ENCODE data around the gene VWA8.
"Not testable (repeated sequence)": the region's sequence is repeated elsewhere in the genome, so short reads cannot be mapped to it uniquely, and the experiment has no call there.

VWA8 gene

GRCh38 chr13:41765813-41766212, 195.1 kb downstream of the VWA8 start:
- H3K4me3 ChIP-seq (ENCODE audit: low read length) = no peak overlapping the region
- H3K4me1 ChIP-seq (ENCODE audit: control insufficient read depth, insufficient read depth, low read length) = peaks cover 9% of the 10 kb centered on the region
- no peaks in the 10 kb centered on the region for H3K36me3 ChIP-seq (ENCODE audit: control insufficient read depth, insufficient read depth, low read length, severe bottlenecking)
- no peaks in the 10 kb centered on the region for H3K27me3 ChIP-seq (replicated peaks; ENCODE audit: control insufficient read depth, insufficient read depth, low read length)
- no peak for DNase-seq (ENCODE audit: low read depth)
- H3K9me3 ChIP-seq (ENCODE audit: control insufficient read depth, low read length) = no peaks in the 10 kb centered on the region
- no peak overlapping the region for H3K9ac ChIP-seq (ENCODE audit: low read length)

DNA sequence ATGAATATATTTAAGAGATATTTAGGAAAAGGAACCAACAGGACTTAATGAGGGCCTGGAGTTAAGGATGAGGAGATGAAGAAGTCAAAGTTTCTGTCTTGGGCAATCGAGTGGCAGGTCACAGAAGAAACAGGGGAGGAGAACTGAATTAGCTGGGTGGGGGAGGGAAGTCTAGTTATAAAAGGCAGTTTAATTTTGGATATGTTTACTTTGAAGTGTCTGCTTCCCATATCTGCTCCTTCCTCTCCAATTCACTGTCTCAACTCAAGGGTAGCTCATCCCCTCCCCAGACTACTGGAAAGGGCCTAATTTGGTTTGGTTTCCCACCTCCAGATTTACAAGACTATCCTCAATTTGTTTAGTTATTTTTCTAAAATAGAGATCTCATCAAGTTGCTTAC, 195.9 kb downstream of the VWA8 start:
- H3K9me3 ChIP-seq (ENCODE audit: control insufficient read depth, low read length) = no peaks in the 10 kb centered on the region
- DNase-seq (ENCODE audit: low read depth) = no peak
- H3K4me1 ChIP-seq (ENCODE audit: control insufficient read depth, insufficient read depth, low read length) = peaks cover 9% of the 10 kb centered on the region
- peaks cover 1% of the 10 kb centered on the region for H3K36me3 ChIP-seq (ENCODE audit: control insufficient read depth, insufficient read depth, low read length, severe bottlenecking)
- H3K27me3 ChIP-seq (replicated peaks; ENCODE audit: control insufficient read depth, insufficient read depth, low read length) = no peaks in the 10 kb centered on the region
- no peak overlapping the region for H3K9ac ChIP-seq (ENCODE audit: low read length)
- no peak overlapping the region for H3K4me3 ChIP-seq (ENCODE audit: low read length)

DNA sequence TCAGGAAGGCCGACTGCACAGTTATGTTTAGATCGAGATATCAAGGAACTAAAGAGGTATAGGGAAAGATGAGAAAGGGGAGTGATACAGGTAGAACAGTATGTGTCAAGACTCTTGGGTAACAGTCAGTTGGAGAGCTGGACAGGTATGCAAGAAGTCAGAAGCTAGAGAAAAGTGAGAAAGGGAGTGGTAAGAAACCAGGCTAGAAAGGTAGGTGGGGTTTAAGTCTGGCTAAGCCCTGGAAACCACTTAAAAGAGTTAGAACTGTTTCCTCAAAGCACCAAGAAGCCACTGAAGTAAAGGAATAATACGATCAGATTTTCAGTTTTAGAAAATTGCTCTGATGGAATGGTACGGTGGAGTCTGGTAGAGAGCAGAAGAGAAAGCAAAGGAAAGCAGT, 196.4 kb downstream of the VWA8 start:
- H3K9me3 ChIP-seq (ENCODE audit: control insufficient read depth, low read length) = no peaks in the 10 kb centered on the region
- H3K36me3 ChIP-seq (ENCODE audit: control insufficient read depth, insufficient read depth, low read length, severe bottlenecking) = peaks cover 6% of the 10 kb centered on the region
- H3K27me3 ChIP-seq (replicated peaks; ENCODE audit: control insufficient read depth, insufficient read depth, low read length) = no peaks in the 10 kb centered on the region
- DNase-seq (ENCODE audit: low read depth) = no peak
- H3K9ac ChIP-seq (ENCODE audit: low read length) = no peak overlapping the region
- peaks cover 9% of the 10 kb centered on the region for H3K4me1 ChIP-seq (ENCODE audit: control insufficient read depth, insufficient read depth, low read length)
- no peak overlapping the region for H3K4me3 ChIP-seq (ENCODE audit: low read length)

GRCh38 chr13:41763782-41764181, 197.1 kb downstream of the VWA8 start:
- Histone ChIP-seq H3K36me3 (ENCODE audit: control insufficient read depth, insufficient read depth, low read length, severe bottlenecking) (peaks cover 8% of the 10 kb centered on the region), H3K4me3 (ENCODE audit: low read length) (no peak overlapping the region), H3K9ac (ENCODE audit: low read length) (no peak overlapping the region), H3K4me1 (ENCODE audit: control insufficient read depth, insufficient read depth, low read length) (peaks cover 9% of the 10 kb centered on the region), H3K9me3 (ENCODE audit: control insufficient read depth, low read length) (no peaks in the 10 kb centered on the region), H3K27me3 (replicated peaks; ENCODE audit: control insufficient read depth, insufficient read depth, low read length) (no peaks in the 10 kb centered on the region)
- DNase-seq (ENCODE audit: low read depth) = no peak

DNA sequence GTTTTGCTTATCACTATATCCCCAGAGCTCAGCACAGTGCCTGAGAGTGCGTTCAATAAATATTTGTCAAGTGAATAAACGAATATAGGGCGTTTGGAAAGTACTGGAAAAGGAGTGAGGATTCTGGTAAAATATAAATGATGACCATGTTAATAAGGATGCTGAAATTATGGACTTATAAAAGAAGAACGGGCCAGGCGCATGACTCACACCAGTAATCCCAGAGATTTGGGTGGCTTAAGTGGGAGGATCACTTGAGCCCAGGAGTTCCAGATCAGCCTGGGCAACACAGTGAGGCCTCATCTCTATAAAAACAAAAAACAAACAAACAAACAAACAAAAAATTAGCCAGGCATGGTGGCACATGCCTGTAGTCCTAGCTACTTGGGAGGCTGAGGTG, 198.1 kb downstream of the VWA8 start:
- Histone ChIP-seq H3K4me1 (ENCODE audit: control insufficient read depth, insufficient read depth, low read length) (peaks cover 3% of the 10 kb centered on the region), H3K36me3 (ENCODE audit: control insufficient read depth, insufficient read depth, low read length, severe bottlenecking) (peaks cover 12% of the 10 kb centered on the region), H3K4me3 (ENCODE audit: low read length) (no peak overlapping the region), H3K9me3 (ENCODE audit: control insufficient read depth, low read length) (no peaks in the 10 kb centered on the region), H3K9ac (ENCODE audit: low read length) (no peak overlapping the region), H3K27me3 (replicated peaks; ENCODE audit: control insufficient read depth, insufficient read depth, low read length) (no peaks in the 10 kb centered on the region)
- DNase-seq (ENCODE audit: low read depth) = no peak

DNA sequence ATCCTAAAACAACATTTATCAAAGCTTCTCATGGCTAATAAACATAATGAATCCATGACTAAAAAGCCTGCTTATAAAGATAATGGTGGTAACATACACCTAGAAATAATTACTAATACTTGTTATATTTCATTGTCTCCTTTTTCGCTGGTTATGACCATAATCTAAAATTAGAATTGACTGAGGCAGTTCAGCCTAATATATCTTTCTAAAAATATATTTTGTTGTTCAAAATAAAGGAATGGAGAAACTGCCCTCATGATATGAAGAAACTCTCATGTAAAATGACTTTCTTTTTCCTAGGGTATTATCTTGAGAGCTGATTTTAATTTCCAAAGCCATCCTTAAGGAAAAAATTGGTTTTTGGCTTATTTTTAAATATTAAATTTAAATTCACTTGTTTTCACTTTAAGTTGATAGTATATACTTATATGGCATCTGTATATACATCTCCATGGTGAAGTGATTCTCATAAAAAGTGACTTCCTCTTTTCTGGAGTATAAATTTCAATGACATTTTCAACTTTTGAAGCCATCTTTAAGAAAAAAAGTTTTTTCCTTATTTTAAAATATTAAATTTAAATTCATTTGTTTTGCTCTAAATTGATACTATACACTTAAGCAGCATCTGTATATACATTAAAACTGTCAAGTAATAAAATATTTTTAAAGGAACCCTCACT, 204.6 kb downstream of the VWA8 start:
- H3K4me3 ChIP-seq (ENCODE audit: low read length) = no peak overlapping the region
- H3K9me3 ChIP-seq (ENCODE audit: control insufficient read depth, low read length) = no peaks in the 10 kb centered on the region
- peaks cover 12% of the 10 kb centered on the region for H3K36me3 ChIP-seq (ENCODE audit: control insufficient read depth, insufficient read depth, low read length, severe bottlenecking)
- peaks cover 6% of the 10 kb centered on the region for H3K4me1 ChIP-seq (ENCODE audit: control insufficient read depth, insufficient read depth, low read length)
- no peak for DNase-seq (ENCODE audit: low read depth)
- no peak overlapping the region for H3K9ac ChIP-seq (ENCODE audit: low read length)
- H3K27me3 ChIP-seq (replicated peaks; ENCODE audit: control insufficient read depth, insufficient read depth, low read length) = no peaks in the 10 kb centered on the region

- peaks cover 12% of the 10 kb centered on the region for H3K4me1 ChIP-seq (ENCODE audit: control insufficient read depth, insufficient read depth, low read length)
- H3K9ac ChIP-seq (ENCODE audit: low read length) = peak overlapping the region; percentile 40
- H3K9me3 ChIP-seq (ENCODE audit: control insufficient read depth, low read length) = no peaks in the 10 kb centered on the region
- no peaks in the 10 kb centered on the region for H3K36me3 ChIP-seq (ENCODE audit: control insufficient read depth, insufficient read depth, low read length, severe bottlenecking)
- peak overlapping the region; percentile 24 for H3K4me3 ChIP-seq (ENCODE audit: low read length)
- DNase-seq (ENCODE audit: low read depth) = peak; percentile 0
- H3K27me3 ChIP-seq (replicated peaks; ENCODE audit: control insufficient read depth, insufficient read depth, low read length) = no peaks in the 10 kb centered on the region
Observed at GRCh38 chr13:41751734-41752445, 209.0 kb downstream of the VWA8 start.

GRCh38 chr13:41751277-41751676, 209.6 kb downstream of the VWA8 start:
- H3K9me3 ChIP-seq (ENCODE audit: control insufficient read depth, low read length) = no peaks in the 10 kb centered on the region
- no peaks in the 10 kb centered on the region for H3K27me3 ChIP-seq (replicated peaks; ENCODE audit: control insufficient read depth, insufficient read depth, low read length)
- H3K4me3 ChIP-seq (ENCODE audit: low read length) = peak overlapping the region; percentile 24
- H3K4me1 ChIP-seq (ENCODE audit: control insufficient read depth, insufficient read depth, low read length) = peaks cover 13% of the 10 kb centered on the region
- no peaks in the 10 kb centered on the region for H3K36me3 ChIP-seq (ENCODE audit: control insufficient read depth, insufficient read depth, low read length, severe bottlenecking)
- H3K9ac ChIP-seq (ENCODE audit: low read length) = peak overlapping the region; percentile 40
- DNase-seq (ENCODE audit: low read depth) = peak; percentile 80

DNA sequence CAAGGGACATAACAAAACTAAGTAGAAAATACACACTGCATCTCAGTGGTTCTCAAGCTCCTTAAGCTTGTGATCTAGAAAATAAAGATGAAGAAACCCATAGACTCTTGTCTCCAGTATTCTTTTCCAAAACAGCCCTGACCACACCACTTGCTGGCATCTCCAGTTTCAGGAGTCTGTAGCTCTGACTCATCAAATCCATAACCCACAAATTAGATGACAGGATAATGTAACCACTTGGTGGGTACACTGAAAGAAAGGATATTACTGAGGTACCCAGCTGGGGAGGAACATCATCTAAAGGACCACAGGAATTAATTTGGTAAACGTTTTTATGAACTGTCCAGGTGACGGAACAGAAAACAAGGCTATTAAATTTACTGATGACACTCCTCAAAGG, 214.7 kb downstream of the VWA8 start:
- Histone ChIP-seq H3K4me3 (ENCODE audit: low read length) (no peak overlapping the region), H3K27me3 (replicated peaks; ENCODE audit: control insufficient read depth, insufficient read depth, low read length) (no peaks in the 10 kb centered on the region), H3K9ac (ENCODE audit: low read length) (no peak overlapping the region), H3K9me3 (ENCODE audit: control insufficient read depth, low read length) (no peaks in the 10 kb centered on the region), H3K36me3 (ENCODE audit: control insufficient read depth, insufficient read depth, low read length, severe bottlenecking) (no peaks in the 10 kb centered on the region), H3K4me1 (ENCODE audit: control insufficient read depth, insufficient read depth, low read length) (peaks cover 11% of the 10 kb centered on the region)
- peak; percentile 57 for DNase-seq (ENCODE audit: low read depth)

DNA sequence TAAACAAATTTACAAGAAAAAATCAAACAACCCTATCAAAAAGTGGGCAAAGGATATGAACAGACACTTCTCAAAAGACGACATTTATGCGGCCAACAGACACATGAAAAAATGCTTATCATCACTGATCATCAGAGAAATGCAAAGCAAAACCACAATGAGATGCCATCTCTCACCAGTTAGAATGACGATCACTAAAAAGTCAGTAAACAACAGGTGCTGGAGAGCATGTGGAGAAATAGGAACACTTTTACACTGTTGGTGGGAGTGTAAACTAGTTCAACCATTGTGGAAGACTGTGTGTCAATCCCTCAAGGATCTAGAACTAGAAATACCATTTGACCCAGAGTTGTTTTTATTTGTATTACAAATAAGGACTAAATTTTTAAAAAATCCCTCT, 215.4 kb downstream of the VWA8 start:
- not testable (repeated sequence) for H3K4me3 ChIP-seq (ENCODE audit: low read length); H3K27me3 ChIP-seq (replicated peaks; ENCODE audit: control insufficient read depth, insufficient read depth, low read length); H3K9me3 ChIP-seq (ENCODE audit: control insufficient read depth, low read length); H3K9ac ChIP-seq (ENCODE audit: low read length); DNase-seq (ENCODE audit: low read depth); H3K4me1 ChIP-seq (ENCODE audit: control insufficient read depth, insufficient read depth, low read length); H3K36me3 ChIP-seq (ENCODE audit: control insufficient read depth, insufficient read depth, low read length, severe bottlenecking)

- no peak overlapping the region for H3K9ac ChIP-seq (ENCODE audit: low read length)
- no peaks in the 10 kb centered on the region for H3K9me3 ChIP-seq (ENCODE audit: control insufficient read depth, low read length)
- H3K4me1 ChIP-seq (ENCODE audit: control insufficient read depth, insufficient read depth, low read length) = peaks cover 6% of the 10 kb centered on the region
- no peak overlapping the region for H3K4me3 ChIP-seq (ENCODE audit: low read length)
- DNase-seq (ENCODE audit: low read depth) = no peak
- H3K27me3 ChIP-seq (replicated peaks; ENCODE audit: control insufficient read depth, insufficient read depth, low read length) = no peaks in the 10 kb centered on the region
- H3K36me3 ChIP-seq (ENCODE audit: control insufficient read depth, insufficient read depth, low read length, severe bottlenecking) = no peaks in the 10 kb centered on the region
Observed at GRCh38 chr13:41742917-41743552, 217.9 kb downstream of the VWA8 start.
